Measurements from ENCODE around the gene HTT. TPM values are rescaled to one million over a fixed set of nuclear protein-coding genes. Genes with fewer than 3 reads are reported as not detected.
A peak's percentile ranks its signal among the peaks of the same experiment; 100 is the strongest.

HTT gene
- total and polyA plus RNA-seq, 4 donors: 8.6 to 39.8 (median 16.4) TPM

DNA sequence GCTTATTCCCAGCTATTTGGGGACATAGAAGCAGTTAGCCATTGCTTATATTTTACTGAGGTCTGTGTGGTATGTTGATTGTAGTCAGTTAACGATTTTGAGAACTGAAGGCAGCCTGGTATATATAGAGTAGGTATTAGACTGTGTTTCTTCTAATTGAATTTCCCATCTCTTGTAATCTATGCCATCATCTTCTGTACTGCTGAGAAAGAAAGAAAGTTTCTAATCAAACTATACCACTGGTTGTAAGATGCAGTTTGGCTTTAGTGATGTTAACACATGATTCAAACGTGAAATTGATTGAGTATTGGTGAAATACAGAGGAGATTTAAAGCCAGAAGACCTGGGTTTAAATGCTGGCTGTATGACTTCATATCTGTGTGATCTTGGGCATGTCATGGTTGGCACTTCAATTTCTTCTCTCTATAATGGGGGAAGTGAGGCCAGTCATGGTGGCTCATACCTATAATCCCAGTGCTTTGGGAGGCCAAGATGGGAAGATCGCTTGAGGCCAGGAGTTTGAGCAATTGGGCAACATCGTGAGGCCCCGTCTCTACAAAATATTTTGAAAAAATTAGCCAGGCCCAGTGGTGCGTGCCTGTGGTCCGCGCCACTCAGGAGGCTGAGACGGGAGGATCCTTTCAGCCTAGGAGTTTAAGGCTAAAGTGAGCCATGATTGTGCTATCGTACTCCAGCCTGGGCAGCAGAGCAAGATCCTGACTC, 11.6 kb downstream of the HTT start:
- no peaks in the 10 kb centered on the region for H3K9me3 ChIP-seq (ENCODE audit: control insufficient read depth in 4 of 4, low read length in 3 of 4)
- no peak for DNase-seq (ENCODE audit: low spot score)
- no peaks in the 10 kb centered on the region for H3K27me3 ChIP-seq (ENCODE audit: control insufficient read depth in 4 of 4, insufficient read depth in 4 of 4, low read length in 3 of 4)
- no peak for TF ChIP-seq TAF1 (conservative IDR thresholded peaks at IDR 0.05)
- TF ChIP-seq RAD21 (IDR thresholded peaks at IDR 0.05): no peak
- TF ChIP-seq, protein P1, sequence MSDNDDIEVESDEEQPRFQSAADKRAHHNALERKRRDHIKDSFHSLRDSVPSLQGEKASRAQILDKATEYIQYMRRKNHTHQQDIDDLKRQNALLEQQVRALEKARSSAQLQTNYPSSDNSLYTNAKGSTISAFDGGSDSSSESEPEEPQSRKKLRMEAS (IDR thresholded peaks at IDR 0.05): no peak
- no peak for TF ChIP-seq NR2F2 (IDR thresholded peaks at IDR 0.05)
- TF ChIP-seq, protein P2, sequence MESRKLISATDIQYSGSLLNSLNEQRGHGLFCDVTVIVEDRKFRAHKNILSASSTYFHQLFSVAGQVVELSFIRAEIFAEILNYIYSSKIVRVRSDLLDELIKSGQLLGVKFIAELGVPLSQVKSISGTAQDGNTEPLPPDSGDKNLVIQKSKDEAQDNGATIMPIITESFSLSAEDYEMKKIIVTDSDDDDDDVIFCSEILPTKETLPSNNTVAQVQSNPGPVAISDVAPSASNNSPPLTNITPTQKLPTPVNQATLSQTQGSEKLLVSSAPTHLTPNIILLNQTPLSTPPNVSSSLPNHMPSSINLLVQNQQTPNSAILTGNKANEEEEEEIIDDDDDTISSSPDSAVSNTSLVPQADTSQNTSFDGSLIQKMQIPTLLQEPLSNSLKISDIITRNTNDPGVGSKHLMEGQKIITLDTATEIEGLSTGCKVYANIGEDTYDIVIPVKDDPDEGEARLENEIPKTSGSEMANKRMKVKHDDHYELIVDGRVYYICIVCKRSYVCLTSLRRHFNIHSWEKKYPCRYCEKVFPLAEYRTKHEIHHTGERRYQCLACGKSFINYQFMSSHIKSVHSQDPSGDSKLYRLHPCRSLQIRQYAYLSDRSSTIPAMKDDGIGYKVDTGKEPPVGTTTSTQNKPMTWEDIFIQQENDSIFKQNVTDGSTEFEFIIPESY (IDR thresholded peaks at IDR 0.05): no peak
- no peak for TF ChIP-seq GABPA (IDR thresholded peaks at IDR 0.05 in 1 of 2, conservative IDR thresholded peaks at IDR 0.05 in 1 of 2)
- TF ChIP-seq FOXA1 (IDR thresholded peaks at IDR 0.05): no peak
- TF ChIP-seq, protein P3, sequence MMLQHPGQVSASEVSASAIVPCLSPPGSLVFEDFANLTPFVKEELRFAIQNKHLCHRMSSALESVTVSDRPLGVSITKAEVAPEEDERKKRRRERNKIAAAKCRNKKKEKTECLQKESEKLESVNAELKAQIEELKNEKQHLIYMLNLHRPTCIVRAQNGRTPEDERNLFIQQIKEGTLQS (IDR thresholded peaks at IDR 0.05): no peak
- no peak for TF ChIP-seq FOXA2 (IDR thresholded peaks at IDR 0.05)
- TF ChIP-seq RXRA (IDR thresholded peaks at IDR 0.05): no peak
- no peak for TF ChIP-seq SP1 (IDR thresholded peaks at IDR 0.05)
- TF ChIP-seq YY1 (IDR thresholded peaks at IDR 0.05): no peak
- TF ChIP-seq, protein P4, sequence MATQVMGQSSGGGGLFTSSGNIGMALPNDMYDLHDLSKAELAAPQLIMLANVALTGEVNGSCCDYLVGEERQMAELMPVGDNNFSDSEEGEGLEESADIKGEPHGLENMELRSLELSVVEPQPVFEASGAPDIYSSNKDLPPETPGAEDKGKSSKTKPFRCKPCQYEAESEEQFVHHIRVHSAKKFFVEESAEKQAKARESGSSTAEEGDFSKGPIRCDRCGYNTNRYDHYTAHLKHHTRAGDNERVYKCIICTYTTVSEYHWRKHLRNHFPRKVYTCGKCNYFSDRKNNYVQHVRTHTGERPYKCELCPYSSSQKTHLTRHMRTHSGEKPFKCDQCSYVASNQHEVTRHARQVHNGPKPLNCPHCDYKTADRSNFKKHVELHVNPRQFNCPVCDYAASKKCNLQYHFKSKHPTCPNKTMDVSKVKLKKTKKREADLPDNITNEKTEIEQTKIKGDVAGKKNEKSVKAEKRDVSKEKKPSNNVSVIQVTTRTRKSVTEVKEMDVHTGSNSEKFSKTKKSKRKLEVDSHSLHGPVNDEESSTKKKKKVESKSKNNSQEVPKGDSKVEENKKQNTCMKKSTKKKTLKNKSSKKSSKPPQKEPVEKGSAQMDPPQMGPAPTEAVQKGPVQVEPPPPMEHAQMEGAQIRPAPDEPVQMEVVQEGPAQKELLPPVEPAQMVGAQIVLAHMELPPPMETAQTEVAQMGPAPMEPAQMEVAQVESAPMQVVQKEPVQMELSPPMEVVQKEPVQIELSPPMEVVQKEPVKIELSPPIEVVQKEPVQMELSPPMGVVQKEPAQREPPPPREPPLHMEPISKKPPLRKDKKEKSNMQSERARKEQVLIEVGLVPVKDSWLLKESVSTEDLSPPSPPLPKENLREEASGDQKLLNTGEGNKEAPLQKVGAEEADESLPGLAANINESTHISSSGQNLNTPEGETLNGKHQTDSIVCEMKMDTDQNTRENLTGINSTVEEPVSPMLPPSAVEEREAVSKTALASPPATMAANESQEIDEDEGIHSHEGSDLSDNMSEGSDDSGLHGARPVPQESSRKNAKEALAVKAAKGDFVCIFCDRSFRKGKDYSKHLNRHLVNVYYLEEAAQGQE (IDR thresholded peaks at IDR 0.05): no peak
- no peak for TF ChIP-seq HNF4A (conservative IDR thresholded peaks at IDR 0.05)
- no peak overlapping the region for H3K9ac ChIP-seq (ENCODE audit: low read depth in 1 of 2, low read length in 2 of 2)
- peak overlapping the region in 1 of 2 donors; percentile 48 for H3K27ac ChIP-seq (ENCODE audit: low read depth in 1 of 2, low read length in 2 of 2)
- WGBS: 96% methylated on average over 10 of the region's 10 CpGs
- H3K36me3 ChIP-seq (ENCODE audit: control insufficient read depth in 4 of 4, insufficient read depth in 3 of 4, low read depth in 1 of 4, low read length in 3 of 4): no peaks in the 10 kb centered on the region
- H3K4me3 ChIP-seq (ENCODE audit: low read depth in 1 of 3, low read length in 3 of 3): no peak overlapping the region
- H3K4me1 ChIP-seq (ENCODE audit: control insufficient read depth in 4 of 4, insufficient read depth in 4 of 4, low read length in 3 of 4): peaks cover 8 to 17% (median 14%) of the 10 kb centered on the region in 4 donors

DNA sequence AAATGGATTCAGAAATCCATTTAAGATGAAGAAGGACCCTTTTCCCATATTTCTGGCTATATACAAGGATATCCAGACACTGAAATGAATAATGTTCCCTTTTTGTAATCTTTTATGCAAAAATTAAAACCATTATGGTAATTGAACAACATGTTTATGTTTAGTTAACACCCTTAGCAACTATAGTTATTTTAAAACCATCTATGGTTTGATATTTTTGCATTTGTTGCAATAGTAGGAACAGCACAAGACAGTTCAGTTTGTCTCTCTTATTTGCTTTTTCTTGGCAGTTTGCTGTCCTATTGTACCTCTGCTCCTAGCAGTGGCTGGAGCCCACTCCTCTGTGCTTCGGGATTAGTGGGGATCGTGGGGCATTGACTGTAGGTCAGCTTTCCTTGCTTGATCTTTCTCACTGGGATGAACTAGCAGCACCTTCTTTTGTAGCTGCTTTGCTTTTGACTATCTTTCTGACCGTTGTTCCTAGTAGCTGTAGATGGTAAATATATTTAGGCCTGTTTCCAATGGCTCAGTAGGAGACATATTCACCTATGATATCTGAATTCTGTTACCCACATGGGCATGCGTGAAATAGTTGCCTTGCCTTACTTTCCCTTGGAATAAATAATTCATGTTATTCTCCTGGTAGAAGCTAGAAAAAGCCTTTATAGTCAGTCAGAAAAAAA, 12.8 kb downstream of the HTT start:
- no peaks in the 10 kb centered on the region for H3K36me3 ChIP-seq (ENCODE audit: control insufficient read depth in 4 of 4, insufficient read depth in 3 of 4, low read depth in 1 of 4, low read length in 3 of 4)
- DNase-seq (ENCODE audit: low spot score): no peak
- no peaks in the 10 kb centered on the region for H3K27me3 ChIP-seq (ENCODE audit: control insufficient read depth in 4 of 4, insufficient read depth in 4 of 4, low read length in 3 of 4)
- H3K9me3 ChIP-seq (ENCODE audit: control insufficient read depth in 4 of 4, low read length in 3 of 4): no peaks in the 10 kb centered on the region
- TF ChIP-seq, protein P1 (IDR thresholded peaks at IDR 0.05): no peak
- peak in 1 of 2 donors; percentile 10 for TF ChIP-seq HNF4A (conservative IDR thresholded peaks at IDR 0.05)
- TF ChIP-seq, protein P4 (IDR thresholded peaks at IDR 0.05): no peak
- TF ChIP-seq SP1 (IDR thresholded peaks at IDR 0.05): no peak
- H3K4me1 ChIP-seq (ENCODE audit: control insufficient read depth in 4 of 4, insufficient read depth in 4 of 4, low read length in 3 of 4): peaks cover 12 to 21% (median 14%) of the 10 kb centered on the region in 4 donors
- 38% methylated on average over 4 of the region's 4 CpGs for WGBS
- peak overlapping the region in 1 of 2 donors; percentile 48 for H3K27ac ChIP-seq (ENCODE audit: low read depth in 1 of 2, low read length in 2 of 2)
- H3K9ac ChIP-seq (ENCODE audit: low read depth in 1 of 2, low read length in 2 of 2): no peak overlapping the region
- no peak overlapping the region for H3K4me3 ChIP-seq (ENCODE audit: low read depth in 1 of 3, low read length in 3 of 3)
